Measurements from ENCODE around the gene NKG7. TPM values are rescaled to one million over a fixed set of nuclear protein-coding genes. Genes with fewer than 3 reads are reported as not detected.

Gene NKG7
- polyA plus RNA-seq, 1 experiment: not detected

DNA sequence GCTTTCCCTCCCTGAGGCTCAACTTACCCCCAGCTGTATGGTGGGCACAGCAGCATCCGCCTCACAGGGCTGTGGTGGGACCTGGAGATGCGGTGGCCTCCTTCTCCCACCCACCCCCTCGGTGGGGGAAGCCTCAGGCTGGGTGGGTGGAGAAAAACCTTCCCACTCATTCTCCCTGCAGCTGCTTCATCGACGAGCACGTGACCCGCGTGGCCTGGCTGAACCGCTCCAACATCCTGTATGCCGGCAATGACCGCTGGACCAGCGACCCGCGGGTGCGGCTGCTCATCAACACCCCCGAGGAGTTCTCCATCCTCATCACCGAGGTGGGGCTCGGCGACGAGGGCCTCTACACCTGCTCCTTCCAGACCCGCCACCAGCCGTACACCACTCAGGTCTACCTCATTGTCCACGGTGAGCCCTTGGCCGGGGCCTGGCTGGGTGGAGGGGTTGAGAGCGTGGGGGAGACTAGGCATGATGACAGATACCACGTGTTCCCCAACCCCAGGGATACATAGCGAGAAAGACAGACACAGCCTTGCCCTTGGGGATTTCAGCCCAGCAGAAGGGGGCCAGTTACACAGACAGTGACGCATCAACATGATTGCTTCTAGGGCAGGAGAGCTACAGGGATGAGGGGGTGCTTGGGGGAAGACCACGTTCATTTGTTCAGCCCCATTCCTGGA lies 48.8 kb downstream of the NKG7 start:
- DNase-seq (ENCODE audit: low read depth): no peak
- ChIA-PET CTCF (no interaction called here), POLR2A (no interaction called here)

DNA sequence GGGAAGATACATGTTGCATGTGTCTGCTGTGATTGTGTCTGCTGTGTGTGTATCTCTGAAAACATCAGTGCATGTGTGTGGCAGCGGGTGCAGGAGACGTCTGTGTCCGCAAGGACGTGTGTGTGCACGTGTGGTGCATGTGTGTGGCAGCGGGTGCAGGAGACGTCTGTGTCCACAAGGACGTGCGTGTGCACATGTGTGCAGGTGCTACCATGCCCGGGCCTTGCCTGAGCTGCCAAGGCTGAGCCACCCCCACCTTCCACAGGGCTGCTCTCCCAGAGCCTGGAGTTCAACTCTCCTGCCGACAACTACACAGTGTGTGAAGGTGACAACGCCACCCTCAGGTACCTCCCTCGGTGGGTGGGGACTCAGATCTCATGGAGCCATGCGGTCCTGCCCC lies 50.7 kb downstream of the NKG7 start:
- CTCF ChIA-PET: no interaction called here
- Histone ChIP-seq H3K4me3 (ENCODE audit: low read depth, low read length) (no peak overlapping the region), H3K27me3 (ENCODE audit: control insufficient read depth, insufficient read depth, low read length) (no peaks in the 10 kb centered on the region), H3K36me3 (ENCODE audit: control insufficient read depth, insufficient read depth, low read length) (no peaks in the 10 kb centered on the region)
- POLR2A ChIA-PET: no interaction called here
- TF ChIP-seq, protein P1, sequence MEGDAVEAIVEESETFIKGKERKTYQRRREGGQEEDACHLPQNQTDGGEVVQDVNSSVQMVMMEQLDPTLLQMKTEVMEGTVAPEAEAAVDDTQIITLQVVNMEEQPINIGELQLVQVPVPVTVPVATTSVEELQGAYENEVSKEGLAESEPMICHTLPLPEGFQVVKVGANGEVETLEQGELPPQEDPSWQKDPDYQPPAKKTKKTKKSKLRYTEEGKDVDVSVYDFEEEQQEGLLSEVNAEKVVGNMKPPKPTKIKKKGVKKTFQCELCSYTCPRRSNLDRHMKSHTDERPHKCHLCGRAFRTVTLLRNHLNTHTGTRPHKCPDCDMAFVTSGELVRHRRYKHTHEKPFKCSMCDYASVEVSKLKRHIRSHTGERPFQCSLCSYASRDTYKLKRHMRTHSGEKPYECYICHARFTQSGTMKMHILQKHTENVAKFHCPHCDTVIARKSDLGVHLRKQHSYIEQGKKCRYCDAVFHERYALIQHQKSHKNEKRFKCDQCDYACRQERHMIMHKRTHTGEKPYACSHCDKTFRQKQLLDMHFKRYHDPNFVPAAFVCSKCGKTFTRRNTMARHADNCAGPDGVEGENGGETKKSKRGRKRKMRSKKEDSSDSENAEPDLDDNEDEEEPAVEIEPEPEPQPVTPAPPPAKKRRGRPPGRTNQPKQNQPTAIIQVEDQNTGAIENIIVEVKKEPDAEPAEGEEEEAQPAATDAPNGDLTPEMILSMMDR (IDR thresholded peaks at IDR 0.05; ENCODE audit: insufficient read depth, low read depth, low read length): no peak
- DNase-seq (ENCODE audit: low read depth): no peak

More for the DNA sequence above, 48.8 kb downstream of the NKG7 start:
- Histone ChIP-seq H3K36me3 (ENCODE audit: control insufficient read depth, insufficient read depth, low read length) (no peaks in the 10 kb centered on the region), H3K4me3 (ENCODE audit: low read depth, low read length) (no peak overlapping the region), H3K27me3 (ENCODE audit: control insufficient read depth, insufficient read depth, low read length) (no peaks in the 10 kb centered on the region)
- TF ChIP-seq, protein P1 (IDR thresholded peaks at IDR 0.05; ENCODE audit: insufficient read depth, low read depth, low read length): no peak

Other genes starting within 250 kb of the NKG7 start
- gene SIGLEC9, start 247.7 kb downstream of the NKG7 start, polyA plus RNA-seq (2011; rRNA removed): not detected in 2 replicates
- not detected in 2 replicates for gene SIGLEC7, start 230.4 kb downstream of the NKG7 start, polyA plus RNA-seq (2011; rRNA removed)
- gene CD33, start 147.6 kb downstream of the NKG7 start, polyA plus RNA-seq (2011; rRNA removed): not detected in 2 replicates
- gene SIGLECL1, start 121.6 kb downstream of the NKG7 start, polyA plus RNA-seq (2011; rRNA removed): not detected in 2 replicates
- not detected in 2 replicates for gene IGLON5, start 61.0 kb downstream of the NKG7 start, polyA plus RNA-seq (2011; rRNA removed)
- 0.93 and 1.5 TPM in 2 replicates for gene VSIG10L, start 30.5 kb downstream of the NKG7 start, polyA plus RNA-seq (2011; rRNA removed)
- 92.8 and 149 TPM in 2 replicates for gene ETFB, start 6.3 kb downstream of the NKG7 start, polyA plus RNA-seq (2011; rRNA removed)
- gene CLDND2, start 3.7 kb downstream of the NKG7 start, polyA plus RNA-seq (2011; rRNA removed): 0.12 TPM in 1 of 2 replicates, not detected in the other
- gene LIM2, start 15.3 kb upstream of the NKG7 start, polyA plus RNA-seq (2011; rRNA removed): not detected in 2 replicates
- gene C19orf84, start 17.9 kb upstream of the NKG7 start, polyA plus RNA-seq (2011; rRNA removed): not detected in 2 replicates
- gene SIGLEC10, start 45.0 kb upstream of the NKG7 start, polyA plus RNA-seq (2011; rRNA removed): not detected in 2 replicates
- not detected in 2 replicates for gene SIGLEC8, start 85.8 kb upstream of the NKG7 start, polyA plus RNA-seq (2011; rRNA removed)
- not detected in 2 replicates for gene CEACAM18, start 105.9 kb upstream of the NKG7 start, polyA plus RNA-seq (2011; rRNA removed)
- gene SIGLEC12, start 129.1 kb upstream of the NKG7 start, polyA plus RNA-seq (2011; rRNA removed): not detected in 2 replicates
- gene SIGLEC6, start 159.0 kb upstream of the NKG7 start, polyA plus RNA-seq (2011; rRNA removed): not detected in 2 replicates
- gene ZNF175, start 198.6 kb upstream of the NKG7 start, polyA plus RNA-seq (2011; rRNA removed): 6.3 and 8.5 TPM in 2 replicates

Measured in BJ (cell line).